ENCODE results near the gene RBMX.
"Not testable (repeated sequence)": the region's sequence is repeated elsewhere in the genome, so short reads cannot be mapped to it uniquely, and the experiment has no call there.

The RBMX gene

GRCh38 chrX:136880452-136881013 is at the start of gene RBMX:
RBMX (minus strand) TSS chrX:136880725; CDS start chrX:136879427, 1,298 bp downstream.
- peak; percentile 91 for DNase-seq

GRCh38 chrX:136921438-136921837 is 40.9 kb upstream of the RBMX start:
- DNase-seq: not testable (repeated sequence)

GRCh38 chrX:136920001-136920400 is 39.5 kb upstream of the RBMX start:
- no peak for DNase-seq

- no peak for DNase-seq
Measured at GRCh38 chrX:136916827-136917226, 36.3 kb upstream of the RBMX start.

- not testable (repeated sequence) for DNase-seq
Measured at GRCh38 chrX:136911661-136912060, 31.1 kb upstream of the RBMX start.

GRCh38 chrX:136911253-136911652 is 30.7 kb upstream of the RBMX start:
- no peak for DNase-seq

GRCh38 chrX:136910565-136911035 is 30.1 kb upstream of the RBMX start:
- no peak for DNase-seq

- DNase-seq: peak; percentile 90
Measured at GRCh38 chrX:136909706-136910564, 29.4 kb upstream of the RBMX start.

- peak; percentile 87 for DNase-seq
Measured at GRCh38 chrX:136909119-136909705, 28.7 kb upstream of the RBMX start.

GRCh38 chrX:136907621-136908020 is 27.1 kb upstream of the RBMX start:
- no peak for DNase-seq

GRCh38 chrX:136906921-136907510 is 26.5 kb upstream of the RBMX start:
- no peak for DNase-seq

- not testable (repeated sequence) for DNase-seq
Measured at GRCh38 chrX:136904067-136904466, 23.5 kb upstream of the RBMX start.

GRCh38 chrX:136900071-136900470 is 19.5 kb upstream of the RBMX start:
- not testable (repeated sequence) for DNase-seq

GRCh38 chrX:136899221-136899620 is 18.7 kb upstream of the RBMX start:
- no peak for DNase-seq

GRCh38 chrX:136898752-136899151 is 18.2 kb upstream of the RBMX start:
- DNase-seq: not testable (repeated sequence)

GRCh38 chrX:136896121-136896914 is 15.8 kb upstream of the RBMX start:
- no peak for DNase-seq

GRCh38 chrX:136892412-136892811 is 11.9 kb upstream of the RBMX start:
- DNase-seq: no peak

GRCh38 chrX:136890596-136890995 is 10.1 kb upstream of the RBMX start:
- not testable (repeated sequence) for DNase-seq

- no peak for DNase-seq
Measured at GRCh38 chrX:136889269-136889668, 8.7 kb upstream of the RBMX start.

- DNase-seq: no peak
Measured at GRCh38 chrX:136880003-136880451, 498 bp downstream of the RBMX start.

- DNase-seq: no peak
Measured at GRCh38 chrX:136879001-136879687, 1.4 kb downstream of the RBMX start.

GRCh38 chrX:136878423-136878822 is 2.1 kb downstream of the RBMX start:
- DNase-seq: no peak
